Lung (tissue), 12 donors: Measurements from ENCODE around the gene CLDN7. TPM values are rescaled to one million over a fixed set of nuclear protein-coding genes. Genes with fewer than 3 reads are reported as not detected.

Experiments
- ATAC-seq: fragments of 200-7000 bp; cut with Tn5 transposase; one replicate; pipeline ENCODE4 v1.9.1; 2020; ENCODE audit warnings: moderate number of reproducible peaks; ENCODE audit not compliant: insufficient read depth, low FRiP score
- DNase-seq, 3 donors: peaks; one replicate each; pipeline ENCODE4 v3.0.0-alpha.2; 2013 to 2017
- H3K27ac ChIP-seq, 2 donors: one replicate each; pipeline ENCODE4 v1.5.1; 2013; ENCODE audit warnings: mild to moderate bottlenecking in 2 of 2, moderate library complexity in 2 of 2, control low read depth in 1 of 2, inconsistent platforms in 1 of 2, low read depth in 1 of 2, low read length in 1 of 2
- H3K27me3 ChIP-seq, 3 donors: one replicate each; pipeline ENCODE4 v1.5.1; 2013; ENCODE audit warnings: low read length in 2 of 3; ENCODE audit not compliant: control insufficient read depth in 3 of 3, insufficient read depth in 3 of 3
- H3K36me3 ChIP-seq, 4 donors: one replicate each; pipeline ENCODE4 v1.5.1; 2013; ENCODE audit warnings: low read length in 4 of 4, mild to moderate bottlenecking in 1 of 4, moderate library complexity in 1 of 4; ENCODE audit not compliant: control insufficient read depth in 4 of 4, insufficient read depth in 4 of 4
- H3K4me1 ChIP-seq, 5 donors: one replicate each; pipeline ENCODE4 v1.5.1; 2013; ENCODE audit warnings: low read length in 5 of 5, mild to moderate bottlenecking in 2 of 5, moderate library complexity in 1 of 5; ENCODE audit not compliant: control insufficient read depth in 5 of 5, insufficient read depth in 5 of 5
- H3K4me3 ChIP-seq: one replicate; pipeline ENCODE4 v1.5.1; 2013; ENCODE audit warnings: mild to moderate bottlenecking, control low read depth, moderate library complexity
- H3K9ac ChIP-seq, 2 donors: one replicate each; pipeline ENCODE4 v1.5.1; 2013; ENCODE audit warnings: low read length in 2 of 2, control low read depth in 1 of 2; ENCODE audit not compliant: insufficient read depth in 1 of 2
- H3K9me3 ChIP-seq, 4 donors: one replicate each; pipeline ENCODE4 v1.5.1; 2013; ENCODE audit warnings: low read length in 3 of 4, mild to moderate bottlenecking in 1 of 4, moderate library complexity in 1 of 4; ENCODE audit not compliant: control insufficient read depth in 4 of 4, insufficient read depth in 3 of 4
- CTCF ChIP-seq: IDR thresholded peaks from 2 replicates; pipeline ENCODE4 v1.5.1; 2012; ENCODE audit warnings: mild to moderate bottlenecking; ENCODE audit errors: control extremely low read depth, extremely low read depth
- WGBS, 2 donors: extraction: QIAGEN DNeasy Blood & Tissue Kit; methylation state at CpG; one replicate each; pipeline ENCODE4 v1.1.7; 2013; 5-methylcytosine and 5-hydroxymethylcytosine counted together
- polyA plus RNA-seq, 2 donors: library from polyadenylated mRNA; stranded (reverse); fragments of 200-250 nt; gene quantifications; one replicate each; pipeline ENCODE4 v1.2.1, GENCODE V29; 2013
- total RNA-seq, 2 donors: library from RNA; depleted of rRNA in 1 of 2; stranded (reverse); fragments of >200 nt in 1 of 2; gene quantifications; one replicate each; pipeline ENCODE4 v1.2.1, GENCODE V29; 2014 to 2021
- donor health status: control.
- donor health status: control.
- donor health status: Bipolar disorder and iron deficiency.
- donor health status: healthy.
- donor health status: DM: yes; HTN: yes; CAD: no.

The CLDN7 gene
- total and polyA plus RNA-seq, 4 donors: 117 to 199 (median 145) TPM

- Histone ChIP-seq H3K9ac (no peak overlapping the region), H3K27me3 (peaks cover 0 to 18% (median 16%) of the 10 kb centered on the region in 3 donors), H3K4me1 (peaks cover 0 to 6% (median 0%) of the 10 kb centered on the region in 5 donors), H3K9me3 (no peaks in the 10 kb centered on the region), H3K36me3 (no peaks in the 10 kb centered on the region), H3K4me3 (no peak overlapping the region), H3K27ac (no peak overlapping the region)
- no peak for DNase-seq
- no peak for ATAC-seq
- WGBS, 2 donors: 69 to 70% methylated on average over 1 of the region's 1 CpG
- TF ChIP-seq CTCF: no peak
Observed at GRCh38 chr17:7266784-7267183, 4.5 kb upstream of the CLDN7 start.

GRCh38 chr17:7263801-7264078, 1.5 kb upstream of the CLDN7 start:
- TF ChIP-seq CTCF: no peak
- Histone ChIP-seq H3K27ac (peak overlapping the region in 1 of 2 donors; percentile 90), H3K9me3 (no peaks in the 10 kb centered on the region), H3K4me3 (no peak overlapping the region), H3K36me3 (peaks cover 0 to 10% (median 2%) of the 10 kb centered on the region in 4 donors), H3K9ac (no peak overlapping the region), H3K4me1 (peaks cover 0 to 11% (median 0%) of the 10 kb centered on the region in 5 donors), H3K27me3 (peaks cover 0 to 23% (median 18%) of the 10 kb centered on the region in 3 donors)
- ATAC-seq (no peak), DNase-seq (no peak)
- 38 to 42% methylated on average over 4 of the region's 4 CpGs for WGBS, 2 donors

GRCh38 chr17:7262935-7263800, 890 bp upstream of the CLDN7 start:
- peaks cover 0 to 11% (median 0%) of the 10 kb centered on the region in 5 donors for H3K4me1 ChIP-seq
- no peak for TF ChIP-seq CTCF
- ATAC-seq: peak; percentile 25
- WGBS, 2 donors: 5 to 6% methylated on average over 26 of the region's 26 CpGs
- H3K27me3 ChIP-seq: peaks cover 0 to 23% (median 18%) of the 10 kb centered on the region in 3 donors
- H3K36me3 ChIP-seq: peaks cover 0 to 10% (median 3%) of the 10 kb centered on the region in 4 donors
- H3K4me3 ChIP-seq: peak overlapping the region; percentile 57
- H3K9me3 ChIP-seq: no peaks in the 10 kb centered on the region
- peak overlapping the region; percentile 16 to 28 for H3K9ac ChIP-seq
- DNase-seq: peak; percentile 38 to 61 (median 45)
- peak overlapping the region in 1 of 2 donors; percentile 90 for H3K27ac ChIP-seq
